Putamen (tissue), 1 donor: Measurements from ENCODE around the gene ELAVL2.

Experiments used
- DNase-seq: peaks from one replicate; pipeline ENCODE4 v3.0.0-alpha.2; 2016; ENCODE audit warnings: low spot score

ELAVL2 gene

DNA sequence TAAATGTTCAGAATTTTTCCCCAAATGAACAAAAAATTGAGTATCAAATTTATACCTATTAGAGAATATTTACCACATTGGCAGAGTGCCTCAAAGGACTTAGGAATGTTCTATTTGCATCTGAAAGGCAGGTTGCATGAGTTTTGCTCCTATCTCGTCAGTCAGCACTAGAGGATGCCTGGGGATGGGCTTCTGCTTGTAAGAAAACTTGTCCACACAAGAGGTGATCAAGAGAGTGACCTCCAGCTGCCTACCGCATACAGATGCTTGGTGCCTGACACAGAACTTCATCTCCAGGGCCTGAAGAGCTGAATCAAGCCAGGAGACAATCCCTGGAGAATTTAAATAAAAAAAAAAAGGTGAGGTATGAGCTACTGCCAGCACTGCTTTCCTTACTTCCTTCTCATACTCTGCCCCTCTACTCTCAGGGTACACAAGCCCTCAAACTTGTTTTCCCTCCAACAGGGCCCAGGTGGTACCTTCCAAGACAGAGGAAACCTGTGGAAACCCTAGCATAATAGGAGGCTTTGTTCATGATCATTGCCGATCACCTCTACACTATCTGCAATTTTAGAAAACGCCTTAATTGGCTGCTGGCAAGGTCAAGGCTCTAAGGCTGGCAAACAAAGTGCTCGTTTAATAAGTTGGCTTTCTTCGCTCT is 166.6 kb downstream of the ELAVL2 start:
- no peak for DNase-seq

DNA sequence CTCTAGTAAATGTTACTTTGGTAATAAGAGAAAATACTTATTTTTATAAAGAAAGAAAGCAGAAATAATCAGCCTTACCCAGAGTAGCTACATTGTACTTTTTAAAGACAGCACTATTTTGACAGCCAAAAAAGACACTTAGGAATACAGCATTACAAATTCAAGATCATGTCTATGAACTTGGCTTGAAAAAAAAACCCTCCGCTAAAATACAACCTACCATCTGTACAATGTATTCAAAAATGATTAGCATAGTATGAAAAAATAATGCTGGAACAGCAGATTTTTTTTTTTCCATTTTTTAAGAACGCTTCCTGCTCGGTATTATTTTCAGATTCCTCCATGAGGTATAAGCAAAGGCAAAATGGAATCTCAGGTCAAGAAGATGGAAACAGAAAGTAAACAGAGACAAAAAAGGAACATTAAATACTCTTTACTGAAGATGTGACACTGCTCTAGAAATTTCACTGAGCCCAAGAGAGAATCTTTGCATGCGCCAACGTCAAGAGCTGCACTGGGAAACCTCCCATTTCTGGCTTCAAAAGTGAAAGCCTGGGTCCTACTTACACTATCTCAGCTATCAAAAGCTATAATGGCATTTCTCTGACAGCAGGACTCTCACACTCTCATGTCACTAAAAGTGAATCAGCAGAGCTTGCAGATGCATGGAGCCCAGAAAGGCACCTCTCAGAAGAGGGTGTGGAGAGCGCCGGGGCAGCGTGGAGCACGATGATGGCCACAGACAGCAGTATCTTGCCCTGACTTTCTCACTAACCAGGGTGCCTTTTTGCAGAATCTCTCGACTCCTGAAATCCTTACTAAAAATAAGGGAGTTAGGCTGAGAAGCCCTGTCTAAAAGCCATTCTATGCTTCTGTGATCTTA is 167.4 kb downstream of the ELAVL2 start:
- no peak for DNase-seq

DNA sequence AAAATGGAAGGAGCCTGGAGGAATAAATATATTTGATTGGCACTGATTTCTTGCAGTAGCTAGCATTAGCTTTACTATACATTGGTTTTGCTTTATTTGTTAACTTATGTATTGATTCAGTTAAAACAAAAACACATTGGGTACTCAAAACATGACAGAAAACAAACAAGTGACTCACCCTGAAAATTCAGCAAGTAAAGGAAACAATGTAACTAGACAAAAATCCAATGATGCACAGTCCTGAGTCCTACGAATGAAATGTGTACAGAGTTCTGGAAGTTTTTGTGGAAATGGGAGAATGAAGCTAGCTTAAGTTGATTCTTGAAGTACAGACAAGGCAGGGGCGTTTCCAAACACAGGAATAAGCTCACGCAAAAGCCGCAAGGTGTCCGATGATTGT is 175.0 kb downstream of the ELAVL2 start:
- DNase-seq: no peak

DNA sequence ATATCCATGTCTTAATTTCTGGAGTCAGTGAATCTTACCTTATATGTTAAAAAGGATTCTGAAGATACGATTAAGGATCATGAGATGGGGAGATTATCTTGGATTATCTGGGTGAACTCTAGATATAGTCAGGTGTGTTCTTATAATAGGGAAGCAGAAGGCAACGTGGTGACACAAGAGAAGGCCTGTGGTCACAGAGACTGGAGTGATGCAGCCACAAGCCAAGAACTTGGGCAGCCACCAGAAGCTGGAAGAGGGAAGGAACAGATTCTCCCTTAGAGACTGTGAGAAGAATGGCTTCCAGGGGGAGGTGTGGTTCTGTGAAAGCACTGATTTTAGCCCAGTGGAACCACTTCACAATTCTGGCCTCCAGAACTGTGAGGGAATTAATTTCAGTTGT is 177.4 kb downstream of the ELAVL2 start:
- no peak for DNase-seq

DNA sequence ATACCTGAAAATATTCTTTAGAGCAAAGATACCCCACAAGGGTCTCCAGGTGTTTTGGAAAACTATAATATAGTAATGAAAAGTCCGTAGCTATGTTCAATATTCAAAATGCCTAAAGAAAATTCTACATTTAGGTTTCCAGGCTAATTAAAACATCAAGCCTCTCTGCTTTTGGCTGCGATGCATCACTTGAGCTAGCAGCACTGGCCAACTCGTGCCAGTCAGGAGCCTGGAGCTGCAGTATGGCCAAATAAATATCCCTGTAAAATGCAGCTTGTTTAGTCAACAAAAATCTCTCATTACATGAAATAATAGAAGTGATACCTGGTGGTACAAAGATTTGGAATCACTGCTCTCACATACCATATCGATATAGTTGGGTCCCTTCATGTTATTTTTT is 181.1 kb downstream of the ELAVL2 start:
- DNase-seq: no peak

DNA sequence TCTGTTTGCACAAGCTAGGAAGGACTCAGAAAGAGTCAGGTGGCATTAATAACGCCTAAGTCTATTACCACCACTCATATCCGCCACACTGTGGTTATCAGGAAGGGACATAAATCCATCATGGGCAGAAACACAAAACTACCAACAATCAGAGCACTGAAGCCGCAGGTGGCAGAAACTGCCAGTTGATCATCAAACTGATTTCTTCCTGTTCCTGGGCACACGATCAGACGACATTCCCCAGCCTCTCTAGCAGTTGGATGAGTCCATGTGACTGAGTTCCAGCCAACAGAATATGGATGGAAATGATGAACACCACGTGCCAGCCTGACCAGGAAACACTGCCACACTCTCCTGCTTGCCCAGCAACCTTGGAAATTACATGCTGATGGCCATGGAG is 181.7 kb downstream of the ELAVL2 start:
- DNase-seq: no peak

DNA sequence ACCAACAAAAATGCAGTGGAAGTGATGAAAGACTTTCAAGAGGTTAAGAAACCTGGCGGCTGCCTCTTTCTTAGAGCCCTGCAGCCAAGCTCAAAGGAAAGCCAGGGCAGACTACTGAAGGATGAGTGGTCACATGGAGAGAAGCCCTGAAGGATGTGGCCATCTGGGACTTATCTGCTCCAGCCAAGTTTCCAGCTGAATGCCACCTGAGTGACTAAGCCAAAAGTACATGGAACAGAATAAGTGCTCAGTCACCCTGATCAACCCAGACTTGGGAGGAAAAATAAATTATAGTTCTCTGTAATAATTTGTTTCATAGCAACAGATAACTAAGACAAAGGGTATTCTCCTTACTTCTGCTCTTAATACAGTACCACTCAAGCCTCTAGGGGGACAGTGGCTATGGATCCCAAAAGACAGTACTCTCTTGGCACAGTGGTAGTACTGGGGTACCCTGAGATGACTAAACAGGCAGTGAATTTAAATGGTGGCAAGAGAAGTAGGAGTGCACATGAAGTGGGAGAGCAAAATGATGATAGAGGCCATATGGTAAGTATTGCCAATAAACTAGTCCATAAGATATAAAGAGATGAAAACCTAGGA is 182.3 kb downstream of the ELAVL2 start:
- no peak for DNase-seq
